SK-N-SH treated with all-trans-retinoic acid at 6 μM for 48 hours (cell line): ENCODE results near the gene LILRA5.
"Not testable (repeated sequence)": the region's sequence is repeated elsewhere in the genome, so short reads cannot be mapped to it uniquely, and the experiment has no call there.

Experiments
- GLIS3 ChIP-seq: fragments of 250-450 bp; sonication (Bioruptor Pico); IDR thresholded peaks from 2 replicates; pipeline ENCODE4 v1.5.0; 2020; ENCODE audit warnings: mild to moderate bottlenecking, moderate library complexity
- ISL1 ChIP-seq: fragments of 250-450 bp; sonication (Bioruptor Pico); IDR thresholded peaks from 2 replicates; pipeline ENCODE4 v2.1.2; 2022; ENCODE audit warnings: mild to moderate bottlenecking, moderate library complexity
- OSR1 ChIP-seq: fragments of 250-450 bp; sonication (Bioruptor Pico); IDR thresholded peaks from 2 replicates; pipeline ENCODE4 v1.8.0; 2022; ENCODE audit warnings: moderate library complexity, mild to moderate bottlenecking, inconsistent platforms
- TF ChIP-seq, protein P1 (sequence below): fragments of 250-450 bp; sonication (Bioruptor Pico); IDR thresholded peaks from 2 replicates; pipeline ENCODE4 v1.5.1; 2020; ENCODE audit warnings: low read depth, mild to moderate bottlenecking, moderate library complexity

DNA sequence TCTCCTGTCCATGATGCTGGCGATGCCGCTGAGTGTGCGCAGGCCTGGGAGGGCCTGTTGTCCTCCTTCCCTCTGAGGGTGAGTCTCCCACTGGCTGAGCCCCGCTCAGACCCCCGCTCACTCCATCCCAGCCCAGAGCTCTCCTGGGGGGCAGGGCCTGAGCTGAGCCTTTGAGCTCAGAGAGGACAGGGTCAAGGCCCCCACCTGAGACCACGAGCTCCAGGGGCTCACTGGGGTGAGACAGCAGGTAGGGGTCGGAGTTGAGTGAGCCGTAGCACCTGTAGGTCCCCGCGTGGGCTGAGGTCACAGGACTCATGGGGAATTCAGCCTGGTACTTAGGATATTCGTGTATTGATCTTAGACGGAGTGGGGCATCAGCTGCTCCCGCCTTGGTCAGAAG is 34.9 kb downstream of the LILRA5 start:
- not testable (repeated sequence) for TF ChIP-seq ISL1, OSR1, GLIS3 (CRISPR knock-in tag)
- TF ChIP-seq, protein P1, sequence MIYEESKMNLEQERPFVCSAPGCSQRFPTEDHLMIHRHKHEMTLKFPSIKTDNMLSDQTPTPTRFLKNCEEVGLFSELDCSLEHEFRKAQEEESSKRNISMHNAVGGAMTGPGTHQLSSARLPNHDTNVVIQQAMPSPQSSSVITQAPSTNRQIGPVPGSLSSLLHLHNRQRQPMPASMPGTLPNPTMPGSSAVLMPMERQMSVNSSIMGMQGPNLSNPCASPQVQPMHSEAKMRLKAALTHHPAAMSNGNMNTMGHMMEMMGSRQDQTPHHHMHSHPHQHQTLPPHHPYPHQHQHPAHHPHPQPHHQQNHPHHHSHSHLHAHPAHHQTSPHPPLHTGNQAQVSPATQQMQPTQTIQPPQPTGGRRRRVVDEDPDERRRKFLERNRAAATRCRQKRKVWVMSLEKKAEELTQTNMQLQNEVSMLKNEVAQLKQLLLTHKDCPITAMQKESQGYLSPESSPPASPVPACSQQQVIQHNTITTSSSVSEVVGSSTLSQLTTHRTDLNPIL (CRISPR knock-in tag), result not testable (repeated sequence)
